KOPT-K1 (cell line): ENCODE data around the gene THEM5.
A peak's percentile ranks its signal among the peaks of the same experiment; 100 is the strongest.

Source experiments
- H3K27ac ChIP-seq: fragments of 200-600 bp; sonication (generic); 2 replicates; pipeline ENCODE4 v1.5.1; 2016; ENCODE audit warnings: antibody characterized with exemption, mild to moderate bottlenecking, low read depth, low read length; ENCODE audit not compliant: poor library complexity, severe bottlenecking
- H3K36me3 ChIP-seq: fragments of 200-600 bp; sonication (generic); 2 replicates; pipeline ENCODE4 v1.5.1; 2017; ENCODE audit warnings: antibody characterized with exemption, mild to moderate bottlenecking, low read length, moderate library complexity; ENCODE audit not compliant: insufficient read depth
- H3K9me3 ChIP-seq: fragments of 200-600 bp; sonication (generic); 2 replicates; pipeline ENCODE4 v1.5.1; 2017; ENCODE audit warnings: antibody characterized with exemption, low read length, mild to moderate bottlenecking; ENCODE audit not compliant: insufficient read depth, poor library complexity, severe bottlenecking

The THEM5 gene

DNA sequence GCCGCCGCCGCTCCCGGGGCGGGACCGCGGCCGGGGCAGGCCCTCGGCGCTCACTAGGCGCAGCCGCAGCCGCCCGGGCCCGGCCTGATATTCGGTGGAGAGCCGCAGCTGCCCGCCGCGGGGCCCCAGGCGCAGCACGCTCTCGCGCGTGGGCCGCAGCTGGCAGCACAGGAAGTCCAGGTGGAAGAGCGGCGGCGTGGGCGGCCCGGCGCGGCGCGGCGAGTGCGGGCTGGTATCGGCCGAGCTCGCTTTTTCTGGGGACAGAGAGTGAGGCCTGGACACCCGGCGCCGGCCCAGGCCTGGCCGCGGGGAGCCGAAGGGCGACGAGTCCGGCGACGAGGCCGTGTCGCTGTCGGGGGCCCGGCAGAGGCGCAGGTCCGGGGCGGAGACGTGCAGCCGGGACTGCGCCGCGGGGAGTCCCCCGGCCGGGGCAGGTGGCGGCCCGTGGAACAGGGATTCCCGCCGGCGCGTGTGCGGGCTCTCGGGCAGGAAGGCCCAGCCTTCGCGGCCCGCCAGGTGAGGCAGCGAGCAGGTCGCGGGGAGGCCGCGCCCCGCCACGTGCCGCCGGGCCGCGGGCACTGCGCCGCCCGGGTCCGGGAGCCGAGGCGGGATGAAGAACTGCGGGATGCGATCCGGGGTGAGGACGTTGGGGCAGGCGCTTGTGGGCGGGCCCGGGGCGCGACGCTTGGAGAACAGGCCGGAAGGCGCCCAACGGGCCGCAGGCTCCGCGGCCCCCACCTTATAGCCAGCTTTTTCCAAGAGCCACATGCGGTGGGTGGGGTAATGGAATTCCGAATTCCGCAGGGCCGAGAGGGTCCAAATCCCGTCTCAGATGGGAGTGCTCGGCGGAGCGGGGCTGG, 15.1 kb downstream of the THEM5 start:
- H3K27ac ChIP-seq, result no peak overlapping the region
- H3K9me3 ChIP-seq, result no peaks in the 10 kb centered on the region
- H3K36me3 ChIP-seq, result no peaks in the 10 kb centered on the region

DNA sequence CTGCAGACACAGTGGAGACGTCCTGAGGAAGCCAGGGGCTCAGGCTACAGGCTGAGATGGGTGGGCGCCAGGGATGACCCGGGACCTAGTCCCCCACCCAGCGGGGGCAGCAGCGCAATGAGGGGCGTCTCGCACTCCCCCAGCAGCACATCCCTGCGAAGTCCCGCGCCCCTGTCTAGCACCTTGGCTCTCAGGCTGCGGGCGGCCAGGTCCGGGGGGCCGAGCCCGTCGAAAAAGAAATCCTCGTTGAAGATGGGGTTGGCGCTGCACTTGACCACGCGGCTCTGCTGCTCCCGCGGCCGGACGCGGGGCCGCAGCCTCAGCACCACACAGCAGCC, 15.7 kb downstream of the THEM5 start:
- no peaks in the 10 kb centered on the region for H3K36me3 ChIP-seq
- H3K27ac ChIP-seq, result no peak overlapping the region
- no peaks in the 10 kb centered on the region for H3K9me3 ChIP-seq

DNA sequence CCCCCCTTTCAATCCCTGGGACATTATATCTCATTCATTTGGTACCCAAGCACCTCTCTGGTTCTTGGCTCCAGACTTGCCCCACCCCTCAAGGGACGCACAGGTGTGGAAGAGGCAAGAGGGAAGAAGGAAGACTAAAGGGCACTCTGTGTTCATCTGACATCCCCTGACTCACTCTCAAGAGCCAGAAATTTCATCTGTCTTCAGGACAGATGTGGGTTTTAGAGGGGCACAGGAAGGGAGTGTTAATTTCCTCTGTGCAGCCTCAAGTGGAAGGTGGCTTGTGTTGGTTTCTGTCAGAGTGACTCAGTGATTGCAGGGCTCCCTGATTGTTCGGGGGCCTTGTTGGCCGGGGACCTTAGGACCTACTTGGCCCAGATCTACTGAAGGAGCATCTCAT, 16.3 kb downstream of the THEM5 start:
- Histone ChIP-seq H3K27ac (no peak overlapping the region), H3K9me3 (no peaks in the 10 kb centered on the region), H3K36me3 (no peaks in the 10 kb centered on the region)

DNA sequence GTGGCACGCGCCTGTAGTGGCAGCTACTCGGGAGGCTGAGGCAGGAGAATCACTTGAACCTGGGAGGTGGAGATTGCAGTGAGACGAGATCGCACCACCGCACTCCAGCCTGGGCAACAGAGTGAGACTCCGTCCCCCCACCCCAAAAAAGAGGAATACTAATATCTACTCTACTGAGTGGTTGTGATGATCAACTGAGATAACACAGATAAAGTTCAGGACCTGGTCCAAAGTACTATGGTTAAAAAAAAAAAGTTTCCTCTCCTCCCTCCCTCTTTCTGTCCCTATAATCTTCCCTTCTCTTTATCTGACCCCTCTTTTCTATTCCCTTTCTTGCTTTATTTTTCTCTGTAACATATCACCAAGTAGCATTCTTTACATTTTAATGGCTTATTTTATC, 17.9 kb downstream of the THEM5 start:
- Histone ChIP-seq H3K27ac (no peak overlapping the region), H3K36me3 (no peaks in the 10 kb centered on the region), H3K9me3 (no peaks in the 10 kb centered on the region)

DNA sequence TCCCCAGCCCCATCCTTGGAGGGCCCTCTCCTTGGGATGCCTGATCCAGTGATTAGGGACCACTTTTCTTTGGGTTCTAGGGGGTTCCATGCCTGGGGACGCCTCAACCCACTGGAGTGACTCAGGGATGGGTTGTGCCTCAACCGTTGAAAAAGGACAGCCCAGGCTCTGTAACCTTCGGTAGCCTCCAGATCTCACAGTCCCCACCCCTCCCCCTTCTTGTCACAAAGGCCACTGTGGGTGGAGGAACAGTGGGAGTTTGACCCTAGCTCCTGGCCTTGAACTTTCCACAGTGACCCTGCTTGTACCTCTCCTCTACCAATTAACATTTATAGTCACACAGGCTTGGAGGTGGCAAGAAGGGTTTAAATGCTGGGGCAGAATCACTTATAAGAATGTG, 19.3 kb downstream of the THEM5 start:
- Histone ChIP-seq H3K9me3 (no peaks in the 10 kb centered on the region), H3K27ac (no peak overlapping the region), H3K36me3 (no peaks in the 10 kb centered on the region)

DNA sequence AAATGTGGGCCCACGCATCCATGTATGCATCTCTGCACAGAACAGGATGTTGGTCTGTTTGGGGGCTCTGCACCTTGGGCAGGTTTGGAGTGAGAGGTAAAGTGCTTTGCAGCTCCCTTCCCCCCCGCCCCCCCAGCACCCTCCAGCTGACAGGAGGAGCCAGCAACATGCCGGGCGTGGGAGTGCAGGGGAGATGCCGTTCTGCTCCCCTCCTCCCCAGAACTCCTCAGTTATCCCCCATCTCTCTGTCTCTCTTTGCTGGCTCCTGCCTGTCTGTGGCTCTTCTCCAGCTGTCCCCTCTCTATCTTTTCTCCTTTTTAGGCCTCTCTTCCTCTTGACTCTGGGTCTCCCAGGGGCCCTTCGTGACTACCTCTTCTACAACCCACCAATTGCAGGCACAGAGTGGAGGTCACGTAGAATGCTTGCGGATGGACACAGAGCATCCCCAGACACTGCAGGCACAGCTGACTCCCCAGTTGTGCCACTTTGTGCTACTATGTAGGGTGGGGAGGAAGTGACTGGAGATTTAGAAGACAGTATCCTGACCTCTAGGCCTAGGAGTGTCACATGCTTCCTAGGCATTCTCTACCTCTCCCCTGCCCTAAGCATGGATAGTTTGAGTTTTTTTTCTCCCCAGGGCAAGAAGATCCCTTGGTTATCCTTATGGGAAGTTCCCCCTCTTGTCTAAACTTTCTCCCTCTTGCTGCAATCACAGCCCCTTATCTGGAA, 20.2 kb downstream of the THEM5 start:
- Histone ChIP-seq H3K9me3 (no peaks in the 10 kb centered on the region), H3K27ac (no peak overlapping the region)

DNA sequence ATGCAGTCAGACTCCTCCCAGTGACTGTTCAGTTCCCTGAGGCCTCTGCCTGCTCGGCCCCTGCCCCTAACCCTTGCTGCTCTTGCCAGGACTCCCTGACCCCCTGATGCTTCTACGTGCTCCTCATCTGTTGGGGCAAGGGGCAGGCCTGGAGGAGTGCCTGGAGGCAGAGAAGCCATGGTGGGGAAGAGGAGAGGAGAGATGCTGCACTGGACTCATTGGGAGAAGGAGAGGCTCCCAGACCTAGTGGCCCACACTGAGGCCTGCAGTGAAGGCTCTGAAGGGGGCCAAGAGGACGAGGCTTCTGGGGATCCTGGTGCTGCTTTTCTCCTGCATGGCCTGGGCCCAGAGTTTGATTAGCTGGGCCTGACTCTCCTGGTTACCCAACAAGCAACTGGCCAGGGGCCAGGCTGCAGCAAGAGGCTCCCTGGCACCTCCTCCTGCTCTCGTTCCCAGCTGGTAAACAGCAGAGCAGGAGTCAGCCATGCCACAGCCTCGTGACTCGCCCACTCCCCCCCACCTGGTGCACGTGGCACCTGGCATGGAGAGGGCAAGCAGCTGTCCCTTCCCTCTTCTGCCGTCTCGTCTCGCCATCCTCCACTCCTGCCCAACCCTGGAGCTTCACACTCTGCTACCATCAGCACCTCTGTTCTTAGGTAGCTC, 21.1 kb downstream of the THEM5 start:
- Histone ChIP-seq H3K36me3 (no peaks in the 10 kb centered on the region), H3K27ac (no peak overlapping the region), H3K9me3 (no peaks in the 10 kb centered on the region)

More for the DNA sequence above, 20.2 kb downstream of the THEM5 start:
- no peaks in the 10 kb centered on the region for H3K36me3 ChIP-seq

DNA sequence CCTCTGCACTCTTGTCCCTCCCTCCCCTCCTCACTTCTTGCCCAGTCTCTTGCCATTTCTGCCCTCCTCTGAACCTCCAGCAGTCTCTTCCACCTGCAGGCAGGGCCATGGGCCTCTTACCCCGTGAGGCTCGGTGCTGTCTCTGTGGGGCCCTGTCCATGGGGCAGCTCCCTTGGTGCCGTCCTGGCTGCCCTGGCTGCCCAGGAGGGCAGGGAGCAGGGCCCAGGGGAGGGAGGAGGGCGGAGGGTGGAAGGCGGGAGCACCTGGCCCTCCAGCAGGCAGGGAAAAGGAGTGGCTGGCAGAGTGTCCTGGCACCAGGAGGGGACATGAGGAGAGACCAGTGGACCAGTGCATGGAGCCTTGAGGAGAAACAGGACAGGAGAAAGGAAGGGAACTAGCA, 21.9 kb downstream of the THEM5 start, which contains the start of gene RORC:
TSS of gene RORC (minus strand) at position 198 of the 400 bp plus-strand sequence. CDS start at position 160, 38 bp downstream.
- Histone ChIP-seq H3K36me3 (no peaks in the 10 kb centered on the region), H3K27ac (no peak within 1 kb of the TSS), H3K9me3 (no peaks in the 10 kb centered on the region)

DNA sequence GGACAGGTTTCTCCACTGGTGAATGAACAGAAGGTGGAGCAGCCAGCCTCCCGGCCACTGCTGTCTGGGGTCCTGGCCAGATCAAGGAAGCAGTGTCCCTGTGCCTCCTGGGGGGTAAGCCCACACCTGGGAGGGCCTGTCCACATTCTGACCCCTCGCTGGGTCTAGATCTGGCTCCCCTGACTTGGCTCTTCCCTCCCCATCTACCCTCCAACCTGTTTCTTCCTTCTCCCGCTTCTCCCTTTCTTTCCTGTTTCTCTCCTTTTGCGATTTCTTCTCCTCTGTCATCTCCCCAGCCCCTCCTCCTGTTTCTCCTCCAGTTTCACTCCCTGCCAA, 22.3 kb downstream of the THEM5 start:
- H3K27ac ChIP-seq, result no peak overlapping the region
- no peaks in the 10 kb centered on the region for H3K36me3 ChIP-seq
- no peaks in the 10 kb centered on the region for H3K9me3 ChIP-seq

DNA sequence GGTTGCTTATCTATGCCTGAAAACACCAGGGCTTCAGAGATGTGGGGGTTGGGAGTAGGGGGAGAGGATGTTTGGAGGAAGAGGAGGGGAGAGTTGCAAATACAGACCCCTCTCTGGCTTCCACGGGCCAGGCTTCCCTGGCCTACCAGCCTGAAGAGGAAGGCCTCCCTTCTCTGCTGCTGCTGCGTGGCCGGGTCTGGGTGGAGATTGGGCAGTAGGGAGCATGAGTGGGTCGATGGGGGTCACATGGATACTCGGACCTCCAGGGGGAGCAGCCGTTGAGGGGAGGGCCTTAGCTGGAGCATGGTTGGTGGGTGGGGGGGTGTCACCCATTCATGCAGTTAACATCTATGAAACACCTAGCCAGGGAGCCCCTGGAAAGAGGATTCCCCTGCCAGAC, 23.5 kb downstream of the THEM5 start:
- peak overlapping the region; percentile 70 for H3K27ac ChIP-seq
- no peaks in the 10 kb centered on the region for H3K36me3 ChIP-seq
- no peaks in the 10 kb centered on the region for H3K9me3 ChIP-seq

DNA sequence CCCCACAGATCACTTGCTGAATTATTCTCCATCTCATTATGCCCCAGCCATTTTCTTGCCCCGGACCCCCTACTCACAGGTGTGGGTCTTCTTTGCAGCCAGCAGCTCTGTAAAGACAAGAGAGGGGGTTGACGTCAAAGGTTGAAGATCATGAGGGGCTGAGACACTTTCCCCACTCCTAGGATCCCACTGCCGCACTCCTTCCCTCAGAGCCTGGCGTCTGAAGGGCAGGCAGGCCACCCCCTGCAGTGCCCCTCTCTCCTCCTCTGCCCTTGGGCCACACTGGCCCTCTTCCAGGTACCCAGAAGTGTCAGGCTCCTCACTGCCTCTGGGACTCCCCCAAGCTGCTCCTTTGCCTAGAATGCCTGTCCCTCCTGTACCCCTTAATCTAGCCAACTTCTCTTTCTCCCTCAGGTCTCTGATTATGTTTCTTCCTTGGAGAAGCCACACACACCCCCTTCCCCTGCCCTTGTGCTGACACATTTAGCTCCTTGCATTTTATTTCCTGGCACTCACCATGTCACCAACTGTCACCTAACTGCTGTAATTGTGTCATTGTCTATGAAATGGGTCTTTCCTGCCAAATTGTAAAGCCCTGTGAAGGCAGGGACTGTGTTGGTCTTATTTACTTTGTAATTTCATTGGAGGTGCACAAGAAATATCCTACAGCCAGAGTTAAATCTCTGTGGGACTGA, 24.0 kb downstream of the THEM5 start:
- H3K27ac ChIP-seq, result peak overlapping the region; percentile 70
- no peaks in the 10 kb centered on the region for H3K36me3 ChIP-seq
- H3K9me3 ChIP-seq, result no peaks in the 10 kb centered on the region

DNA sequence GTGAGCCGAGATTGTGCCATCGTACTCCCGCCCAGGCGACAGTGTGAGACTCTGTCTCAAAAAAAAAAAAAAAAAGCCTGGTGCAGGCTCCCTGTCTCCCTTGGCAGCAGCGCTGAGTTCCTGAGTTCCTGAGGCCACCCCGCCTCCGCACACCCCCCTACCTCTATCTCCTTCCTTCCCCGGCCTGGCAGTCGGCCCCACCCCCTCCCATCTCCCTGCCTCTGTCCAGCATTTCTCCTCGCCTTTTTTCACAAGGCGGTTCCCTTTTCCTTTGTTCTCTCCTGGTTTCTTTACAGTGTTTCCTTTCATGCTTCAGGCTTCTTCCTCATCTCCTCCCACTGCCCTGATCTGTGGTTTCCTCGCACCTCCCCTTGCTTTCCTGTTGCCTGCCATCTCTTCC, 24.6 kb downstream of the THEM5 start:
- no peaks in the 10 kb centered on the region for H3K9me3 ChIP-seq
- H3K36me3 ChIP-seq, result no peaks in the 10 kb centered on the region
- peak overlapping the region; percentile 70 for H3K27ac ChIP-seq

DNA sequence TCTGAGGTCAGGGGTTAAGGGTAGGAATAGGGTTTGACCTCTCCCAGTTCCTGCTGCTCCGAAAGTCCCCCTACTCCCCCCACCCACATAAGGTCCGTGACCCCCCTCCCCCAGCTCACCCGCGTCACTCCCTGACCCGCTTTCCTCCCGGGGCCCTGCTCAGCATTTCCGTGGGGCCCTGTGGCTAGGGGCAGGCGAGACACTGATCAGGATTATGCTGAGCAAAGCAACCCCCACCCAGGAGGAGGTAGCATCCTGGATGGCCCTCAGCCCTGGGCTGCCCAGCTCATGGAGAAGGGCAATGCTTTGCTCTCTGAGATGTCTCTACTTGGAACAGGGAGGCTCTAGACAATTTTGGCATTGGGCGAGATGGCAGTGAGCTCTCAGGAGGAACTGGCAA, 25.7 kb downstream of the THEM5 start:
- Histone ChIP-seq H3K36me3 (no peaks in the 10 kb centered on the region), H3K9me3 (no peaks in the 10 kb centered on the region), H3K27ac (peak overlapping the region; percentile 70)

DNA sequence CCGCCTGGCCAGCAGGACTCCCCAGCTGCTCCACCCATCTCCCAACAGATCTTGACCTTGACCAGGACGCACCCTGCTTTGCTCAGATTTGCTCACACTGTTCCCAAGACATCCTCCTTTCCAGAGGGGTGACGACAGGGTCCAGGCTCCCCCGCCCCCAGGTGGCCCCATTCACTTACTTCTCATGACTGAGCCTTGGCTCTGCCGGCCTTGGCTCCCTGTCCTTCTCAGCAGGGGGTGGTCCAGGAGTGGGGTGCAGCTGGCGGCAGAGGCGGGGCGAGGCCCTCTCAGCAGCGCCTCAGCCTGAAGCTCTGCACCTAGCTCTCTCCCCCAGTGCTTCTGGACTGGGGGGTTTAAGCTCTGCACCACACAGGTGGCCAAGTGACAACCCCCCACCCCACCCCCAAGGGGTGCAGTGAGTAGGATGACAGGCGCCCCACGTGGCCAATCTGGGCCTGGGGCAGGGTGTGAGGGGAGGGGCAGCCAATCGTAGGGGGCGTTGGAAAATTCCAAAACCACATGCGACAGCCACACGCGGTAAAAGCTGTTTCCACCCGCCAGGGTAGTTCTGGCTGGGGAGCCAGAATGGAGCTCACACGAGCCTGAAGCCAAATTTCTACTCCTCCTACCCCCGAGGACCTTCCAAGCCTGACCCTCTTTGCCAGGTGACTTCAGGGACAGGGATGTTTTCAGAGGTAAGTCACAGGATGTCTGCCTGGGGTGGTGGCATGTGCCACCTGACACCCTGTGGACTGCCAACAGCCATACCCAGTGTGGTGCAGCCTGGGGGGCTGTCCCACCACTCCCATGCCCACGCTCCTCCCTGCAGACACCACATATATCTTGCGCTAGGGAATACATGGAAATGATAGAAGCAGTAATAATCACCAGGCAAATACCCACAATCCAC, 27.5 kb downstream of the THEM5 start:
- Histone ChIP-seq H3K36me3 (no peaks in the 10 kb centered on the region), H3K9me3 (no peaks in the 10 kb centered on the region), H3K27ac (peak overlapping the region; percentile 16)
